HEK293 (cell line): ENCODE measurements around the gene SNRNP70.
"Not testable (repeated sequence)": the region's sequence is repeated elsewhere in the genome, so short reads cannot be mapped to it uniquely, and the experiment has no call there.

Source experiments
- CTCF ChIA-PET: fragments of 350-600 bp; formaldehyde crosslinking; extraction: SDS; loops from one replicate; lab custom pipeline; 2021; ENCODE audit warnings: antibody characterized with exemption; lab: Yijun Ruan, JAX
- POLR2A ChIA-PET: fragments of 300-600 bp; formaldehyde crosslinking; extraction: SDS; loops from one replicate; lab custom pipeline; 2020; ENCODE audit warnings: antibody characterized with exemption, inconsistent platforms; lab: Yijun Ruan, JAX
- H3K27ac ChIP-seq: fragments of 200-500 bp; sonication (Bioruptor generic); 2 replicates; pipeline ENCODE4 v1.5.1; 2014; ENCODE audit warnings: low read depth, low read length, control low read depth, inconsistent platforms; ENCODE audit errors: extremely low read depth
- H3K36me3 ChIP-seq, 2 experiments: fragments of 200-500 bp in 1 of 2; sonication (Bioruptor generic) in 1 of 2; 1 replicate in 1 of 2; 2 replicates in 1 of 2; pipeline ENCODE4 v1.5.1; 2014 to 2017; ENCODE audit warnings: inconsistent platforms in 2 of 2, low read length in 2 of 2; ENCODE audit not compliant: control insufficient read depth in 2 of 2, insufficient read depth in 1 of 2
- H3K4me1 ChIP-seq: fragments of 200-500 bp; sonication (Bioruptor generic); 2 replicates; pipeline ENCODE4 v1.5.1; 2014; ENCODE audit warnings: mild to moderate bottlenecking, low read length, inconsistent platforms; ENCODE audit not compliant: control insufficient read depth, insufficient read depth
- H3K4me3 ChIP-seq: 2 replicates; pipeline ENCODE4 v1.5.1; 2011; ENCODE audit warnings: low read depth, mild to moderate bottlenecking, control low read depth, low read length, moderate library complexity
- H3K9me3 ChIP-seq: fragments of 200-500 bp; sonication (Bioruptor generic); 2 replicates; pipeline ENCODE4 v1.5.1; 2014; ENCODE audit warnings: low read depth, low read length, inconsistent platforms; ENCODE audit not compliant: control insufficient read depth, insufficient read depth
- ATF2 ChIP-seq: fragments of 450-650 bp; formaldehyde crosslinking; IDR thresholded peaks from 2 replicates; pipeline ENCODE4 v1.5.1; 2016; ENCODE audit warnings: missing biosample characterization, missing genetic modification characterization, low read depth
- GLIS1 ChIP-seq: fragments of 450-650 bp; formaldehyde crosslinking; IDR thresholded peaks from 2 replicates; pipeline ENCODE4 v1.5.1; 2016; ENCODE audit warnings: missing biosample characterization, missing genetic modification characterization
- KLF17 ChIP-seq: fragments of 450-650 bp; formaldehyde crosslinking; IDR thresholded peaks from 2 replicates; pipeline ENCODE4 v1.5.1; 2016; ENCODE audit warnings: missing biosample characterization, missing genetic modification characterization
- MEIS1 ChIP-seq: sonication (generic); formaldehyde crosslinking; IDR thresholded peaks from 2 replicates; pipeline ENCODE4 v1.8.1; 2022; ENCODE audit warnings: missing genetic modification reagents, mild to moderate bottlenecking, borderline replicate concordance
- RBAK ChIP-seq: fragments of 450-650 bp; formaldehyde crosslinking; IDR thresholded peaks from 2 replicates; pipeline ENCODE4 v1.5.1; 2016; ENCODE audit warnings: missing biosample characterization, missing genetic modification characterization
- ZBTB21 ChIP-seq: fragments of 450-650 bp; formaldehyde crosslinking; IDR thresholded peaks from 2 replicates; pipeline ENCODE4 v1.5.1; 2017; ENCODE audit warnings: missing biosample characterization, missing genetic modification characterization
- ZFP3 ChIP-seq: fragments of 450-650 bp; formaldehyde crosslinking; IDR thresholded peaks from 2 replicates; pipeline ENCODE4 v1.5.1; 2016; ENCODE audit warnings: low read depth, missing biosample characterization, missing genetic modification characterization
- ZIC2 ChIP-seq: fragments of 450-650 bp; formaldehyde crosslinking; IDR thresholded peaks from 2 replicates; pipeline ENCODE4 v1.5.1; 2016; ENCODE audit warnings: missing biosample characterization, missing genetic modification characterization
- ZNF133 ChIP-seq: fragments of 450-650 bp; formaldehyde crosslinking; IDR thresholded peaks from 2 replicates; pipeline ENCODE4 v1.5.1; 2016; ENCODE audit warnings: missing biosample characterization, missing genetic modification characterization
- ZNF175 ChIP-seq: fragments of 450-650 bp; formaldehyde crosslinking; IDR thresholded peaks from 2 replicates; pipeline ENCODE4 v1.5.1; 2016; ENCODE audit warnings: missing biosample characterization, missing genetic modification characterization
- ZNF18 ChIP-seq: fragments of 450-650 bp; formaldehyde crosslinking; IDR thresholded peaks from 2 replicates; pipeline ENCODE4 v1.5.1; 2016; ENCODE audit warnings: missing biosample characterization, missing genetic modification characterization
- ZNF23 ChIP-seq: fragments of 450-650 bp; formaldehyde crosslinking; IDR thresholded peaks from 2 replicates; pipeline ENCODE4 v1.5.1; 2016; ENCODE audit warnings: missing biosample characterization, missing genetic modification characterization, borderline replicate concordance
- ZNF292 ChIP-seq: fragments of 450-650 bp; formaldehyde crosslinking; IDR thresholded peaks from 2 replicates; pipeline ENCODE4 v1.5.1; 2016; ENCODE audit warnings: low read depth, missing biosample characterization, missing genetic modification characterization, borderline replicate concordance
- ZNF48 ChIP-seq: fragments of 450-650 bp; formaldehyde crosslinking; IDR thresholded peaks from 2 replicates; pipeline ENCODE4 v1.5.1; 2016; ENCODE audit warnings: missing biosample characterization, missing genetic modification characterization
- ZNF488 ChIP-seq: fragments of 450-650 bp; formaldehyde crosslinking; IDR thresholded peaks from 2 replicates; pipeline ENCODE4 v1.5.1; 2016; ENCODE audit warnings: missing biosample characterization, missing genetic modification characterization
- ZNF610 ChIP-seq: fragments of 450-650 bp; formaldehyde crosslinking; IDR thresholded peaks from 2 replicates; pipeline ENCODE4 v1.5.1; 2016; ENCODE audit warnings: missing biosample characterization, missing genetic modification characterization, borderline replicate concordance
- TF ChIP-seq, protein P1 (sequence below): fragments of 450-650 bp; IDR thresholded peaks from 2 replicates; pipeline ENCODE4 v1.5.1; 2018; ENCODE audit warnings: missing biosample characterization, mild to moderate bottlenecking, missing genetic modification characterization
- TF ChIP-seq, protein P2 (sequence below): fragments of 450-650 bp; formaldehyde crosslinking; IDR thresholded peaks from 2 replicates; pipeline ENCODE4 v1.5.1; 2016; ENCODE audit warnings: missing biosample characterization, missing genetic modification characterization

Gene SNRNP70

DNA sequence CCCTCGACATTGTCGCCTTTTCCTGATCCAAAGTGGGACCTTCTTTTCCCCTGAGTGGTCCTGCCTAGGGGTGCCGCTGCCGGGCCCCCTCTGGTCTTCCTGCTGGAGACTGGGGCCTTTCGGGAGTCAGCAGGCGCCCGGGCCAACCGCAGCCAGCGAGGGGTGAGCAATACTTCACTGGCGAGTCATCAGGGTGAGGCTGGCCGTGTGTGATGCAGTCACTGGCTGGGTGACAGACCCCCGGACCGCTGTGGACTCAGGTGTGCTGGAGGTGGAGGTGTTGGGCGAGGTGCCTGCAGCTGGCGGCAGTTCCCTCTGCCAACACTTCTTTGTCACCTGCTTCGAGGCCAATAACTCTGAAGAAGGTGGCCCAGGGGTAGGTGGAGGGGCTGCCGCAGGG is 43.1 kb upstream of the SNRNP70 start:
- no peak overlapping the region for H3K4me3 ChIP-seq
- CTCF ChIA-PET, result interaction anchor here (0.6 to 1.0 kb wide), 2 partner anchors 42 to 156 kb away, joined by 5 read pairs; no protein-coding TSS in a partner anchor
- H3K9me3 ChIP-seq, result no peaks in the 10 kb centered on the region
- POLR2A ChIA-PET, result no interaction called here
- H3K27ac ChIP-seq, result no peak overlapping the region
- no peaks in the 10 kb centered on the region for H3K4me1 ChIP-seq
- TF ChIP-seq ZNF488 (no peak), ZNF23 (no peak), MEIS1 (CRISPR knock-in tag) (no peak), KLF17 (tag by site-specific recombination) (no peak), ZIC2 (tag by site-specific recombination) (0 out of 2 replicates have a peak, but pooled peaks have one; percentile 19), GLIS1 (tag by site-specific recombination) (peak; percentile 52), ZNF48 (tag by site-specific recombination) (no peak), RBAK (no peak), ZBTB21 (tag by site-specific recombination) (no peak), ZNF292 (tag by site-specific recombination) (no peak), ZNF18 (no peak), ZNF175 (tag by site-specific recombination) (no peak), ZNF610 (tag by site-specific recombination) (no peak), ZNF133 (tag by site-specific recombination) (no peak), ATF2 (tag by site-specific recombination) (no peak)
- TF ChIP-seq, protein P1, sequence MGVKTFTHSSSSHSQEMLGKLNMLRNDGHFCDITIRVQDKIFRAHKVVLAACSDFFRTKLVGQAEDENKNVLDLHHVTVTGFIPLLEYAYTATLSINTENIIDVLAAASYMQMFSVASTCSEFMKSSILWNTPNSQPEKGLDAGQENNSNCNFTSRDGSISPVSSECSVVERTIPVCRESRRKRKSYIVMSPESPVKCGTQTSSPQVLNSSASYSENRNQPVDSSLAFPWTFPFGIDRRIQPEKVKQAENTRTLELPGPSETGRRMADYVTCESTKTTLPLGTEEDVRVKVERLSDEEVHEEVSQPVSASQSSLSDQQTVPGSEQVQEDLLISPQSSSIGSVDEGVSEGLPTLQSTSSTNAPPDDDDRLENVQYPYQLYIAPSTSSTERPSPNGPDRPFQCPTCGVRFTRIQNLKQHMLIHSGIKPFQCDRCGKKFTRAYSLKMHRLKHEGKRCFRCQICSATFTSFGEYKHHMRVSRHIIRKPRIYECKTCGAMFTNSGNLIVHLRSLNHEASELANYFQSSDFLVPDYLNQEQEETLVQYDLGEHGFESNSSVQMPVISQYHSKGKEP (tag by site-specific recombination), result no peak
- TF ChIP-seq, protein P2, sequence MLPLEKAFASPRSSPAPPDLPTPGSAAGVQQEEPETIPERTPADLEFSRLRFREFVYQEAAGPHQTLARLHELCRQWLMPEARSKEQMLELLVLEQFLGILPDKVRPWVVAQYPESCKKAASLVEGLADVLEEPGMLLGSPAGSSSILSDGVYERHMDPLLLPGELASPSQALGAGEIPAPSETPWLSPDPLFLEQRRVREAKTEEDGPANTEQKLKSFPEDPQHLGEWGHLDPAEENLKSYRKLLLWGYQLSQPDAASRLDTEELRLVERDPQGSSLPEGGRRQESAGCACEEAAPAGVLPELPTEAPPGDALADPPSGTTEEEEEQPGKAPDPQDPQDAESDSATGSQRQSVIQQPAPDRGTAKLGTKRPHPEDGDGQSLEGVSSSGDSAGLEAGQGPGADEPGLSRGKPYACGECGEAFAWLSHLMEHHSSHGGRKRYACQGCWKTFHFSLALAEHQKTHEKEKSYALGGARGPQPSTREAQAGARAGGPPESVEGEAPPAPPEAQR, result no peak
- H3K36me3 ChIP-seq, result no peaks in the 10 kb centered on the region

GRCh38 chr19:49042666-49043065 is 42.6 kb upstream of the SNRNP70 start:
- CTCF ChIA-PET, H3K27ac ChIP-seq, POLR2A ChIA-PET, H3K9me3 ChIP-seq, H3K4me3 ChIP-seq, H3K4me1 ChIP-seq, H3K36me3 ChIP-seq: not testable (repeated sequence)
- peak; percentile 54; the same call in 1 of the 2 replicates for TF ChIP-seq ZFP3 (tag by site-specific recombination)

DNA sequence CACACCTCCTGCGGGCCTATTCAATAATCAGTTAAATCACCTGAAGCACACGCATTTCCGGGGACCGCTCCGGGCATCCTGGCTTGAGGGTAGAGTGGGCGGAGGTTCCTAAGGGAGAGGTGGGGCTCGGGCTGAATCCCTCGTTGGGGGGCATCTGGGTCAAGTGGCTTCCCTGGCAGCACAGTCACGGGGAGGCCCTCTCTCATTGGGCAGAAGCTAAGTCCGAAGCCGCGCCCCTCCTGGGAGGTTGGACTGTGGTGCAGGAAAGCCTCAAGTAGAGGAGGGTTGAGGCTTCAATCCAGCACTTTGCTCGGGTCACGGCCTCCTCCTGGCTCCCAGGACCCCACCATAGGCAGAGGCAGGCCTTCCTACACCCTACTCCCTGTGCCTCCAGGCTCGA is 41.7 kb upstream of the SNRNP70 start, which contains the start of gene CGB5:
Gene CGB5 (plus strand): TSS at position 301 of the 400 bp plus-strand sequence. CDS start 362 bp downstream, outside the sequence.
- CTCF ChIA-PET, POLR2A ChIA-PET, H3K9me3 ChIP-seq, H3K4me1 ChIP-seq, H3K4me3 ChIP-seq, H3K27ac ChIP-seq, H3K36me3 ChIP-seq: not testable (repeated sequence)

DNA sequence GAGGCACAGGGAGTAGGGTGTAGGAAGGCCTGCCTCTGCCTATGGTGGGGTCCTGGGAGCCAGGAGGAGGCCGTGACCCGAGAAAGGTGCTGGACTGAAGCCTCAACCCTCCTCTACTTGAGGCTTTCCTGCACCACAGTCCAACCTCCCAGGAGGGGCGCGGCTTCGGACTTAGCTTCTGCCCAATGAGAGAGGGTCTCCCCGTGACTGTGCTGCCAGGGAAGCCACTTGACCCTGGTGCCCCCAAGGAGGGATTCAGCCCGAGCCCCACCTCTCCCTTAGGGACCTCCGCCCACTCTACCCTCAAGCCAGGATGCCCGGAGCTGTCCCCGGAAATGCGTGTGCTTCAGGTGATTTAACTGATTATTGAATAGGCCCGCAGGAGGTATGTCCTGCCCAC is 36.2 kb upstream of the SNRNP70 start, which contains the start of gene CGB8:
Gene CGB8 (minus strand): TSS at position 101 of the 400 bp plus-strand sequence. CDS start 372 bp downstream, outside the sequence.
- H3K4me3 ChIP-seq, result not testable (repeated sequence)

More for the DNA sequence above, 36.2 kb upstream of the SNRNP70 start, which contains the start of gene CGB8:
- H3K9me3 ChIP-seq, H3K36me3 ChIP-seq, H3K27ac ChIP-seq, H3K4me1 ChIP-seq, CTCF ChIA-PET: not testable (repeated sequence)
- POLR2A ChIA-PET, result interaction anchor here (0.6 kb wide), 1 partner anchor 48 kb away, joined by 4 read pairs; no protein-coding TSS in a partner anchor
